ENCODE data around the gene TANGO2. TPM values are rescaled to one million over a fixed set of nuclear protein-coding genes. Genes with fewer than 3 reads are reported as not detected.

Gene TANGO2
- total and polyA plus RNA-seq, 2 of the 8 experiments (the other 6 are each of a cell fraction or from before 2014, with no cell fraction given) = 10.1 to 18.4 TPM

DNA sequence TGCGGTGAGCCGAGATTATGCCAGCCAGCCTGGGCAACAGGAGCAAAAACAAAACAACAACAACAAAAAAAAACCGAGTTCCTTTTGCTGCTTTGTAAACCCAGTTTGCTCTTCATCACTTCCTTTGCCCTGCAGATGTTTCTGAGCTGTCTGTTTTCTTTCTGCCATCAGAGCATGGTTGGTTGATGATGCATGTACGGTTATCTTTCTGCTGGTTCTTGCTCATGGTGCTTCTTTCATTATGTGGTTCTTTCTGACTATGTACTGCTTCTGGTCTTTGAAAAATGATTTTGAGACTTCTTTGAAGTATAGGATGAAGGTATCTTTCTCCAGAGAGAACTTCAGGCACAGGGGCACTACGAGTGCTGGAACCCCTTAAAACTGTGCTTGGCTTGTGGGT is 13.2 kb downstream of the TANGO2 start:
- H3K4me1 ChIP-seq (replicated peaks in 1 of 4; ENCODE audit: control insufficient read depth in 3 of 4, insufficient read depth in 4 of 4, low read length in 3 of 4) = no peaks in the 10 kb centered on the region; a peak in 1 of 7 replicates
- no peak for TF ChIP-seq ATF2 (IDR thresholded peaks at IDR 0.05; ENCODE audit: low read length)
- TF ChIP-seq BRCA1 (IDR thresholded peaks at IDR 0.05; ENCODE audit: low read depth, low read length) = no peak
- TF ChIP-seq MAX (IDR thresholded peaks at IDR 0.05) = no peak
- no peak for TF ChIP-seq EZH2 (IDR thresholded peaks at IDR 0.05; ENCODE audit: low read depth, low read length, severe bottlenecking)
- TF ChIP-seq MAFK (IDR thresholded peaks at IDR 0.05; ENCODE audit: low read depth, low read length) = no peak
- TF ChIP-seq GTF2F1 (IDR thresholded peaks at IDR 0.05; ENCODE audit: borderline replicate concordance, low read depth, low read length) = no peak
- TF ChIP-seq JUN (IDR thresholded peaks at IDR 0.05; ENCODE audit: low read depth, low read length) = no peak
- TF ChIP-seq BCL11A (IDR thresholded peaks at IDR 0.05; ENCODE audit: low read depth in 2 of 2, low read length in 2 of 2) = no peak
- POLR2A ChIA-PET (ENCODE audit: partially characterized antibody) = interaction anchor here (0.9 to 1.1 kb wide), 3 partner anchors 9 to 66 kb away, joined by 3 to 4 read pairs (median 3); no protein-coding TSS in a partner anchor
- H3K27me3 ChIP-seq (replicated peaks in 1 of 4; ENCODE audit: control insufficient read depth in 3 of 4, extremely low read depth in 1 of 4, insufficient read depth in 3 of 4, low read length in 3 of 4) = no peaks in the 10 kb centered on the region
- H2AFZ ChIP-seq (ENCODE audit: low read length) = no peak overlapping the region
- H3K27ac ChIP-seq (ENCODE audit: low read depth, low read length) = no peak overlapping the region
- peaks cover 4% of the 10 kb centered on the region for H3K79me1 ChIP-seq (ENCODE audit: low read depth, low read length)
- H2BK15ac ChIP-seq (ENCODE audit: low read length) = no peak overlapping the region
- H3K18ac ChIP-seq (ENCODE audit: extremely low read depth, low read length) = no peak overlapping the region
- no peaks in the 10 kb centered on the region for H3K36me3 ChIP-seq (ENCODE audit: control insufficient read depth in 2 of 4, insufficient read depth in 4 of 4, low read length in 3 of 4)
- H4K8ac ChIP-seq (ENCODE audit: extremely low read depth, insufficient read depth, low read length) = no peak overlapping the region
- no peak overlapping the region for H2BK12ac ChIP-seq (ENCODE audit: low read depth, low read length)
- H3K4me2 ChIP-seq (ENCODE audit: insufficient read depth in 1 of 2, low read depth in 2 of 2, low read length in 2 of 2) = no peak overlapping the region
- H3K4ac ChIP-seq (replicated peaks; ENCODE audit: insufficient read length, low read depth, low read length) = no peak overlapping the region
- no peaks in the 10 kb centered on the region for H3K23me2 ChIP-seq (ENCODE audit: low read depth, low read length)
- no peak for FAIRE-seq
- CTCF ChIA-PET (ENCODE audit: partially characterized antibody) = interaction anchor here (1.0 to 1.9 kb wide), 6 partner anchors 12 to 81 kb away, joined by 3 to 9 read pairs (median 4); partner anchors contain the start of gene TANGO2
- DNase-seq (ENCODE audit: low read depth in 1 of 2, low spot score in 2 of 2) = no peak
- no peak overlapping the region for H2AK5ac ChIP-seq (ENCODE audit: low read depth, low read length)
- no peak overlapping the region for H2BK120ac ChIP-seq (replicated peaks; ENCODE audit: low read depth, low read length)
- WGBS, 2 experiments (ENCODE audit: extremely low coverage in 1 of 2, insufficient coverage in 1 of 2, insufficient read length in 1 of 2, insufficient replicate concordance in 2 of 2, low coverage in 1 of 2, low lambda C conversion rate in 2 of 2, missing lambda C conversion rate in 1 of 2) = 70% methylated on average over 5 of the region's 5 CpGs; no CpG with 5 or more reads in 1 of the 2 experiments
- H3K23ac ChIP-seq (ENCODE audit: insufficient read length) = no peak overlapping the region
- H3K9me3 ChIP-seq (ENCODE audit: insufficient read depth in 2 of 2, low read depth in 1 of 2, low read length in 1 of 2) = no peaks in the 10 kb centered on the region
- no peak overlapping the region for H3K14ac ChIP-seq (ENCODE audit: insufficient read length)
- H3K4me3 ChIP-seq (ENCODE audit: extremely low read depth in 1 of 4, insufficient read depth in 2 of 4, low read depth in 3 of 4, low read length in 4 of 4) = no peak overlapping the region
- H4K91ac ChIP-seq (replicated peaks; ENCODE audit: insufficient read length, low read length) = no peak overlapping the region
- no peak overlapping the region for H3K56ac ChIP-seq (replicated peaks; ENCODE audit: insufficient read length, low read depth, low read length)
- no peak overlapping the region for H2BK5ac ChIP-seq (ENCODE audit: low read depth, low read length)
- H3K79me2 ChIP-seq (ENCODE audit: control insufficient read depth in 1 of 2, insufficient read depth in 2 of 2, low read length in 2 of 2) = no peaks in the 10 kb centered on the region
- H4K20me1 ChIP-seq (replicated peaks in 1 of 2; ENCODE audit: control insufficient read depth in 1 of 2, insufficient read depth in 2 of 2, low read length in 2 of 2) = peaks cover 0 to 10% of the 10 kb centered on the region in 2 experiments
- H2BK20ac ChIP-seq (ENCODE audit: low read length) = no peak overlapping the region
- H3K9ac ChIP-seq (replicated peaks in 1 of 4; ENCODE audit: extremely low read depth in 1 of 4, low read depth in 3 of 4, low read length in 3 of 4) = no peak overlapping the region
- H4K5ac ChIP-seq (ENCODE audit: insufficient read length, low read depth, low read length) = no peak overlapping the region

Data from H1 (cell line).